Measurements from ENCODE around the gene UBA7. TPM values are rescaled to one million over a fixed set of nuclear protein-coding genes. Genes with fewer than 3 reads are reported as not detected.

The UBA7 gene
- total and polyA plus RNA-seq, 2 of the 13 experiments (the other 11 are each of a cell fraction or from before 2014, with no cell fraction given) = 9.5 to 16.5 TPM

DNA sequence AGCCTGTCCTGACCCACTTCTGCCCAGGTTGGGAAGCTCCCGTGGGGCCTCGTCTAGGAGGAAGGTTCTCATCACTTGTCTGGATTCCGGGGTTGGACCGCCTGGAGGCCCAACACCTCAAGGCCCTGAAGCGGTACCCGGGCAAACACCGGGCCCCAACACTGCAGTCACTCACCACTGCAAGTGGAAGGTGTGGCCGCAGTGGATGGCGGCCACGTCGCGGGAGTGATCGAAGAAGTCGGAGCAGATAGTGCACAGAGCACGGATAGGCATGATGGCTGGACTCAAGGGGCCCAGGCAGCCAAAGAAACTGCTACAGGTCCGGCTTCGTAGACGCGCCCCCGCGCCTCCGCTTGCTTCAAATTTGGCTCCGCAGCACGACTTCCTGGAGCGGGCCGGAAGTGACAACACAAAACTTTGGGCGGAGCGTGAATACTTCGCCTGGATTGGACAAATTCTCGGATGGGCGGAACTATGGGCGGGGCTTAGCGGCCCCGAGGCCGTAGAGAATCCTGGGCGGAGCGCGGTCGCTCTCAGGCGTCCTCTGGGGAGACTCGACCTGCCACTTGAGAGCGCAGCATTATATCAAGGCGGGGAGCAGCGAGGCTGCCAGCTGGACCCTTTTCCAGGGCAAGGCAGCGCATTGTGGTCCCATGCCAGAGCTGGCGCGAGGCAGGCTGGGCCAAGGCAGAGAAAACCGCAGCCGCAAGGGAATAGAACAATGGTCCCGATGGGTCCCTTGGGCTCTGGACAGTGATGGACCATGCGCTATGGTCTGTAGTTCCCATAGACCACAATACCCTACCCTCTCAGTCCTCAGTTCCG, 42.6 kb upstream of the UBA7 start, which contains the start of gene TRAIP (continued):
- peak; percentile 60; the same call in 1 of the 2 replicates for TF ChIP-seq E2F1 (CRISPR knock-in tag; IDR thresholded peaks at IDR 0.05)
- TF ChIP-seq CBX1 (IDR thresholded peaks at IDR 0.05; ENCODE audit: low read depth) = no peak
- no peak for TF ChIP-seq SCMH1 (CRISPR knock-in tag; IDR thresholded peaks at IDR 0.05; ENCODE audit: borderline replicate concordance)
- TF ChIP-seq ZFP41 (CRISPR knock-in tag; IDR thresholded peaks at IDR 0.05; ENCODE audit: borderline replicate concordance) = no peak
- no peak for TF ChIP-seq JUNB (CRISPR knock-in tag; IDR thresholded peaks at IDR 0.05; ENCODE audit: borderline replicate concordance)
- TF ChIP-seq TSC22D2 (CRISPR knock-in tag; IDR thresholded peaks at IDR 0.05; ENCODE audit: borderline replicate concordance) = no peak
- TF ChIP-seq MTF1 (CRISPR knock-in tag; IDR thresholded peaks at IDR 0.05) = no peak
- TF ChIP-seq ZNF564 (CRISPR knock-in tag; IDR thresholded peaks at IDR 0.05) = peak; percentile 81; the same call in 1 of the 2 replicates
- no peak for TF ChIP-seq PAF1 (CRISPR knock-in tag; IDR thresholded peaks at IDR 0.05)
- peak; percentile 85 for TF ChIP-seq KDM2A (CRISPR knock-in tag; IDR thresholded peaks at IDR 0.05; ENCODE audit: borderline replicate concordance, low read depth)
- TF ChIP-seq ZNF468 (CRISPR knock-in tag; IDR thresholded peaks at IDR 0.05) = no peak
- TF ChIP-seq ZNF557 (CRISPR knock-in tag; IDR thresholded peaks at IDR 0.05) = no peak
- peak; percentile 93 for TF ChIP-seq ZNF878 (CRISPR knock-in tag; IDR thresholded peaks at IDR 0.05)
- no peak for TF ChIP-seq ZNF704 (CRISPR knock-in tag; IDR thresholded peaks at IDR 0.05; ENCODE audit: borderline replicate concordance)
- TF ChIP-seq ZBTB20 (CRISPR knock-in tag; IDR thresholded peaks at IDR 0.05; ENCODE audit: borderline replicate concordance, low read depth) = no peak
- 0 out of 2 replicates have a peak, but pooled peaks have one; percentile 35 for TF ChIP-seq DRAP1 (CRISPR knock-in tag; IDR thresholded peaks at IDR 0.05)
- 0 out of 2 replicates have a peak, but pooled peaks have one; percentile 46 for TF ChIP-seq ZNF552 (CRISPR knock-in tag; IDR thresholded peaks at IDR 0.05; ENCODE audit: borderline replicate concordance)
- no peak for TF ChIP-seq SETDB1 (CRISPR knock-in tag; IDR thresholded peaks at IDR 0.05; ENCODE audit: borderline replicate concordance)
- peak; percentile 79 for TF ChIP-seq HDAC2 (CRISPR knock-in tag; IDR thresholded peaks at IDR 0.05)
- TF ChIP-seq ZNF501 (CRISPR knock-in tag; IDR thresholded peaks at IDR 0.05) = peak; percentile 92
- TF ChIP-seq ZNF580 (CRISPR knock-in tag; IDR thresholded peaks at IDR 0.05; ENCODE audit: borderline replicate concordance, low read depth) = peak; percentile 44; the same call in 1 of the 2 replicates
- 0 out of 2 replicates have a peak, but pooled peaks have one; percentile 55 for TF ChIP-seq RNF2 (conservative IDR thresholded peaks at IDR 0.05; ENCODE audit: low read depth)
- TF ChIP-seq HNRNPK (IDR thresholded peaks at IDR 0.05; ENCODE audit: low read depth, low read length, poor library complexity, severe bottlenecking) = no peak
- no peak for TF ChIP-seq GATA4 (IDR thresholded peaks at IDR 0.05; ENCODE audit: borderline replicate concordance, low read depth)
- no peak for TF ChIP-seq IKZF1 (IDR thresholded peaks at IDR 0.05)
- no peak for TF ChIP-seq ZBTB8A (CRISPR knock-in tag; IDR thresholded peaks at IDR 0.05; ENCODE audit: borderline replicate concordance, low read depth)
- TF ChIP-seq GFI1 (CRISPR knock-in tag; IDR thresholded peaks at IDR 0.05; ENCODE audit: borderline replicate concordance) = no peak

All from HepG2 (cell line).